Stimulated activated memory B cell treated with anti-CD40 and anti-IgM and Interleukin-4, amounts not matched to agents 10 μg/mL and 1 μg/mL and 100 μg/mL, for 72 hours (primary cell): ENCODE data around the gene FANK1.
"Not testable (repeated sequence)": the region's sequence is repeated elsewhere in the genome, so short reads cannot be mapped to it uniquely, and the experiment has no call there.

Experiments used
- ATAC-seq: fragments of 150-1000 bp; cut with Tn5 transposase; 2 replicates; pipeline ENCODE4 v1.10.0; 2021
- H3K27ac Mint-ChIP-seq: one replicate; pipeline ENCODE4 v1.8.0; 2022; ENCODE audit warnings: mild to moderate bottlenecking, mixed read lengths
- H3K27me3 Mint-ChIP-seq: one replicate; pipeline ENCODE4 v1.8.0; 2022; ENCODE audit warnings: mixed read lengths
- H3K36me3 Mint-ChIP-seq: one replicate; pipeline ENCODE4 v1.8.0; 2022; ENCODE audit warnings: mixed read lengths
- H3K4me1 Mint-ChIP-seq: one replicate; pipeline ENCODE4 v1.8.0; 2022; ENCODE audit warnings: mixed read lengths
- H3K4me3 Mint-ChIP-seq: one replicate; pipeline ENCODE4 v1.8.0; 2022; ENCODE audit warnings: mild to moderate bottlenecking, moderate library complexity, mixed read lengths
- H3K9me3 Mint-ChIP-seq: one replicate; pipeline ENCODE4 v1.8.0; 2022; ENCODE audit warnings: mixed read lengths

FANK1 gene

GRCh38 chr10:125940515-125940914, 44.2 kb downstream of the FANK1 start:
- H3K36me3 Mint-ChIP-seq, result no peaks in the 10 kb centered on the region
- peaks cover 7% of the 10 kb centered on the region for H3K27me3 Mint-ChIP-seq
- H3K27ac Mint-ChIP-seq, result no peak overlapping the region
- H3K4me3 Mint-ChIP-seq, result no peak overlapping the region
- H3K4me1 Mint-ChIP-seq, result no peaks in the 10 kb centered on the region
- ATAC-seq, result no peak
- peaks cover 4% of the 10 kb centered on the region for H3K9me3 Mint-ChIP-seq

DNA sequence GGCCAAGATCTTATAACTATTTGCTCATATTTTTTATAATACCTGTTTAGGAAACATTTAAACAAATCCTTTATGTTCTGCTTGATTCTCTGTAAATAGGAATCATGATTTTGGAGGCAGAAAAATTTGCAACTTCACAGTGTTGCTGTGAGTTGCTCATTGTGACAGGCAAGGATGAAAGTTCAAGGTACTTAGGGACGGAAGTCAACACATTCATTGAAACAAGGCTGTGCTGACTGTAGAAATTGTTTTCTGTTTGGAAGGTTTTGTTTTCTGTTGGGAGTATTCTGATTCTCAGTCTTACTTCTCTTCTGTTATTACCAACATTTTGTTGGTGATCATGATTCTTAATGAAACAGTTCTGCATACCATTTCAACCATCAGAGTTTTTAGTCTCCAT, 54.9 kb downstream of the FANK1 start:
- Mint-ChIP-seq H3K4me1 (no peaks in the 10 kb centered on the region), H3K27me3 (no peaks in the 10 kb centered on the region), H3K36me3 (no peaks in the 10 kb centered on the region), H3K27ac (no peak overlapping the region), H3K9me3 (peaks cover 7% of the 10 kb centered on the region), H3K4me3 (no peak overlapping the region)
- ATAC-seq, result no peak

DNA sequence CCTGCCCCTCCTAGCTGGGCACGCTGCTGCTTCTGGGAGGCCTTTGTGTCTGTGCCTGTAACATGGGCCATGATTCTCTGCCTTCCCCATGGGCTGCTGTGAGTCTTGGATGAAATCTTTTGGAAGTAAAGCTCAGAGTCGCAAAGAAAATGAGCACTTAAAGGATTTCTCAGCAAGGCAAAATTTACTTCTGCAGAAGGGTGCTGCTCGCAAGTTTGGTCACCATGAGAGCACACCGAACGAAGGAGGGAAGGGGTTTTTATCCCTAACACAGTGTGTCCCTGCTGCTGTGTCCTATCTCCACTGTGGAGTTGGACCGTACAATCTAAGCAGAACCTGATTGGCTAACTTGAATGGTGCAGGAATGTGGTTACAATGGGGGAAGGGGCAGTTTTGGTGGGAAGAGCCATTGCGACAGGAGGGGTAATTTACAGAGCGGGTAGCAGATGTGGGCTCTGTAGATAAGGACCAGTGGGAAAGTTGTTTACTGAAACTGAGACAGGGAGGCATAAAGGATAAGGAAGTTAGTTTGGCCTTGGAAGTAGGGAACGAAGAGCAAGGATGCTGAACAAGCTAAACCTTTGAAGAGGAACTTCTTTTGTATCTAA, 57.5 kb downstream of the FANK1 start:
- Mint-ChIP-seq H3K27ac (no peak overlapping the region), H3K4me3 (no peak overlapping the region), H3K9me3 (peaks cover 10% of the 10 kb centered on the region), H3K36me3 (no peaks in the 10 kb centered on the region), H3K27me3 (no peaks in the 10 kb centered on the region), H3K4me1 (no peaks in the 10 kb centered on the region)
- ATAC-seq, result no peak

- peaks cover 10% of the 10 kb centered on the region for H3K9me3 Mint-ChIP-seq
- no peak overlapping the region for H3K4me3 Mint-ChIP-seq
- H3K36me3 Mint-ChIP-seq, result no peaks in the 10 kb centered on the region
- no peak for ATAC-seq
- no peak overlapping the region for H3K27ac Mint-ChIP-seq
- H3K4me1 Mint-ChIP-seq, result no peaks in the 10 kb centered on the region
- H3K27me3 Mint-ChIP-seq, result no peaks in the 10 kb centered on the region
Measured at GRCh38 chr10:125955766-125956165, 59.4 kb downstream of the FANK1 start.

DNA sequence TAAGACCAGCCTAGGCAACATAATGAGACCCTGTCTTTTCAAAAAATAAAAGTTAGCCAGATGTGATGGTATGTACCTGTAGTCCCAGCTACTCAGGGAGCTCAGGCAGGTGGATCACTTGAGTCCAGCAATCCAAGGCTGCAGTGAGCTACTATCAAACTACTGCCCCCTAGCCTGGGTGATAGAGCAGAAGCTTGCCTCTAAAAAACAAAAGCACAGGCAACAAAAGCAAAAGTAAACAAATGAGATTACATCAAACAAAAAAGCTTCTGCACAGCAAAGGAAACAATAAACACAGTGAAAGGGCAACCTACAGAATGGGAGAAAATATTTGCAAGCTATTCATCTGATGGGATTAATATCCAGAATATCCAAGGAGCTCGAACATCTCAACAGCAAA, 65.4 kb downstream of the FANK1 start:
- Mint-ChIP-seq H3K27ac (no peak overlapping the region), H3K9me3 (peaks cover 3% of the 10 kb centered on the region), H3K36me3 (no peaks in the 10 kb centered on the region), H3K4me3 (no peak overlapping the region), H3K4me1 (no peaks in the 10 kb centered on the region), H3K27me3 (no peaks in the 10 kb centered on the region)
- no peak for ATAC-seq

- Mint-ChIP-seq H3K4me1 (no peaks in the 10 kb centered on the region), H3K27me3 (no peaks in the 10 kb centered on the region), H3K27ac (no peak overlapping the region), H3K4me3 (no peak overlapping the region), H3K36me3 (no peaks in the 10 kb centered on the region), H3K9me3 (no peaks in the 10 kb centered on the region)
- no peak for ATAC-seq
Measured at GRCh38 chr10:125962200-125962599, 65.8 kb downstream of the FANK1 start.

- Mint-ChIP-seq H3K4me1 (no peaks in the 10 kb centered on the region), H3K27me3 (no peaks in the 10 kb centered on the region)
Measured at GRCh38 chr10:125964558-125964957, 68.2 kb downstream of the FANK1 start.

GRCh38 chr10:125967533-125967932, 71.2 kb downstream of the FANK1 start:
- Mint-ChIP-seq H3K36me3 (no peaks in the 10 kb centered on the region), H3K9me3 (peaks cover 4% of the 10 kb centered on the region), H3K4me3 (no peak overlapping the region), H3K4me1 (no peaks in the 10 kb centered on the region), H3K27ac (no peak overlapping the region), H3K27me3 (no peaks in the 10 kb centered on the region)
- no peak for ATAC-seq

More at GRCh38 chr10:125964558-125964957, 68.2 kb downstream of the FANK1 start:
- H3K36me3 Mint-ChIP-seq, result no peaks in the 10 kb centered on the region
- H3K9me3 Mint-ChIP-seq, result no peaks in the 10 kb centered on the region
- no peak overlapping the region for H3K4me3 Mint-ChIP-seq
- no peak overlapping the region for H3K27ac Mint-ChIP-seq
- ATAC-seq, result no peak

DNA sequence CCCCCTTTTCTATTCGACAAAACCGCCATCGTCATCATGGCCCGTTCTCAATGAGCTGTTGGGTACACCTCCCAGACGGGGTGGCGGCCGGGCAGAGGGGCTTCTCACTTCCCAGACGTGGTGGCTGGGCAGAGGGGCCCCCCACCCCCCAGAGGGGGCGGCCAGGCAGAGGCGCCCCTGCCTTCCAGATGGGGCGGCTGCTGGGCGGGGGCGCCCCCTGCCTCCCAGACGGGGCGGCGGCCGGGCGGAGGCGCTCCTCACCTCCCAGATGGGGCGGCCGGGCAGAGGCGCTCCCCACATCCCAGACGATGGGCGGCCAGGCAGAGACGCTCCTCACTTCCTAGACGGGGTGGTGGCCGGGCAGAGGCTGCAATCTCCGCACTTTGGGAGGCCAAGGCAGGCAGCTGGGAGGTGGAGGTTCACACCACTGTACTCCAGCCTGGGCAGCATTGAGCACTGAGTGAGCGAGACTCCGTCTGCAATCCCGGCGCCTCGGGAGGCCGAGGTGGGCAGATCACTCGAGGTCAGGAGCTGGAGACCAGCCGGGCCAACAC, 73.8 kb downstream of the FANK1 start:
- ATAC-seq, H3K4me1 Mint-ChIP-seq, H3K9me3 Mint-ChIP-seq, H3K36me3 Mint-ChIP-seq, H3K27me3 Mint-ChIP-seq, H3K27ac Mint-ChIP-seq, H3K4me3 Mint-ChIP-seq: not testable (repeated sequence)

DNA sequence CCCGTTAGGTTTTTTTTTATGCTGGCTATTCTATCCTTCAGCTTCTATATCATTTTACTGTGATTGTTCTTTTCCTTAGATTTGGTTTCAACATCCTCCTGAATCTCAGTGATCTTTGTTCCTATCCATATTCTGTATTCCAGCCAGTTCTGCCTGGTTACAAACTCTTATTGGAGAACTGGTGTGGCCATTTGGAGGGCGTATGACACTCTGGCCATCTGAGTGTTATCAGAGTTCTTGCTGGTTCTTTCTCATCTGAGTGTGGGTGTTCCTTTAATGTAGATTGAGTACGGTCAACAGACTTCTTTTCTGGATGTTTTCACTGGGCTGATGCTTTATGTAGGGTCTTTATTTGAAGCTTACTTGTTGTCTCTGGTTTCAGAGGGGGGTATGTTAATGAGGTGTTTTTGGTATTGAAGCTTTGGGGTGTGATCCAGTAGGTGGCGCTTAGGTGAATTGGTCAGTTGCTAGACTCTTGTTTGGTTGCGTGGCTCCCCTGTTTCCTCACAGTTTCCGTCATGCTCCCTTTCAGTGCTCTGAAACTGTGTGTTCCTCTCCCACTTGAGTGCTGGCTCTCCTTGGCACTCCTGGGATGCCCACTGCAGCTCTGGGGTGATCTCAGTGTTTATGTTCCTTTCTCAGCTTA, 80.7 kb downstream of the FANK1 start:
- ATAC-seq, result no peak
- Mint-ChIP-seq H3K27ac (no peak overlapping the region), H3K9me3 (peaks cover 5% of the 10 kb centered on the region), H3K4me3 (no peak overlapping the region), H3K4me1 (peaks cover 2% of the 10 kb centered on the region), H3K36me3 (no peaks in the 10 kb centered on the region), H3K27me3 (peaks cover 35% of the 10 kb centered on the region)

DNA sequence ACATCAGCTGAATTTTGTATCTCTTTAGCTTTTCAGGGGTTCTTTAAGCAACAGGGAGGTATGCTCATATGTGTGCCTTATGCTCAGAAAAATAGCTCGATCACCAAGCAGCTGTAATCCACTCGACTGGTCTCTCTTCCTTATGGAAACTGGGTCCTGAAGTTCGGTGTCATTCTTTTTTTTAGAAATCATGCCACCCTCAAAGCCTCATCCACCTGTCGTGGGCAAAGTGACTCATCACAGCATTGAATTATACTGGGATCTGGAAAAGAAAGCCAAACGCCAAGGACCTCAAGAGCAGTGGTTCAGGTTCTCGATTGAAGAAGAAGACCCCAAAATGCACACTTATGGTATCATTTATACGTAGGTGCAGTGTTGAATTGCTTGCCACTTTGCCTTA, 83.6 kb downstream of the FANK1 start:
- no peak overlapping the region for H3K27ac Mint-ChIP-seq

DNA sequence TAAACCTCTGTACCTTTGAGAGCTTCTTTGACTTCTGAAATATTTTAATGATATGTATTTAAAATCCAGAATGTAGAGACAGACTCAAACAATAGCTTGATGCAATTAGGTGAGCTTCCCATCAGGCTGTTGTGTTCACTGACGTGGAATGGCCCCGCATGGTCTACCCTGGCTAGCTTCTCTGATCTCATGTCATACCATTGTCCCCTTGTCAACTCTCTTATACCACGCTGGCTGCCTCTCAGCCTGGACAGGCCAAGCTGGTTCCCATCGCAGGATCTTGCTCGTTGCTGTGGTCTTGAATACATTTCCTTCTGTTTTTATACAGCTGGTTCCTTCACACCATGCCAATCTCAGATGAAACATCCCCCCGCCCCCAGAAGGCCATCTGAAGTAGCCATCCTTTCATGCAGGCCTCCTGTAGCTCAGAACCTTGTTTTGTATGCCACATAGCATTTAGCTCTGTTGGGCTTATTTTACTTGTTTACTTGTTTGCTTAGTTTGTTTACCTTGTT, 84.2 kb downstream of the FANK1 start:
- H3K4me1 Mint-ChIP-seq, result peaks cover 22% of the 10 kb centered on the region
- peaks cover 35% of the 10 kb centered on the region for H3K27me3 Mint-ChIP-seq
- no peak overlapping the region for H3K27ac Mint-ChIP-seq
- ATAC-seq, result no peak
- H3K36me3 Mint-ChIP-seq, result no peaks in the 10 kb centered on the region
- H3K9me3 Mint-ChIP-seq, result peaks cover under 1% of the 10 kb centered on the region
- H3K4me3 Mint-ChIP-seq, result no peak overlapping the region

More for the DNA sequence above, 83.6 kb downstream of the FANK1 start:
- peaks cover 21% of the 10 kb centered on the region for H3K4me1 Mint-ChIP-seq
- peaks cover 3% of the 10 kb centered on the region for H3K9me3 Mint-ChIP-seq
- H3K36me3 Mint-ChIP-seq, result no peaks in the 10 kb centered on the region
- peaks cover 35% of the 10 kb centered on the region for H3K27me3 Mint-ChIP-seq
- no peak overlapping the region for H3K4me3 Mint-ChIP-seq
- ATAC-seq, result no peak

DNA sequence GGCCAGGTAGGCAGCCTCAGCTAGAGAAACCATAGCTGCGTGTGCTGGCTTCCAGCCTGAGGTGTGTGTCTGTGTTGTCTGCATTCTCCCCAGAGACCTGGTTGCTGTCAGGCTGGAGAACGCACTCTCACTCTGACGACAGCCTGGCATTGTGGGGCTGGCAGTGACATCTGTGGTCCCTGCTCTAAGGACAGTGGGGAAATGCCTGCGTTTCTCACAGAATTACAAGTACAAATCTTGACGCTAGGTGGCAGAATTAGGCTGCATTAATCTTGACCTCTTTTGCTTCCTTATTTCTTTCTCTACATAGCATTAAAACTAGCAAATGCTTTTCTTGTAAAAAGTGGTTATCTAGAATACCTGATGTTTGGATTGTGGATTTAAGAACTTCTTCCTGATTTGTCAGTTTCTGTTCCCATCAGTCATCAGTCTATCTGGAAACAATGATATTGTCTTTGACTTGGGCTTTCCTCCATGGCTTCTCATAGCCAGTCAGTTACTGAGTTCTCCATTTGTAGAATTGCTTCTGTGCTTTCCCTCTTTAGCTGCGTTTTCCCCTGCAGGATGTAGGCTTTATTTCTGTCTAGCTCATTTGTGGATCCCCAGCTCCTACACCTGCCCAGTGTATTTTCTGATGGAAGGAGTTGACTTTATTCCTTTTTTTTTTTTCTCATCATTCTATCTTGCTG, 86.0 kb downstream of the FANK1 start:
- peaks cover 27% of the 10 kb centered on the region for H3K27me3 Mint-ChIP-seq
- H3K9me3 Mint-ChIP-seq, result no peaks in the 10 kb centered on the region
- ATAC-seq, result peak; percentile 77
- peaks cover 25% of the 10 kb centered on the region for H3K4me1 Mint-ChIP-seq
- H3K4me3 Mint-ChIP-seq, result no peak overlapping the region
- H3K36me3 Mint-ChIP-seq, result no peaks in the 10 kb centered on the region
- peak overlapping the region; percentile 10 for H3K27ac Mint-ChIP-seq

DNA sequence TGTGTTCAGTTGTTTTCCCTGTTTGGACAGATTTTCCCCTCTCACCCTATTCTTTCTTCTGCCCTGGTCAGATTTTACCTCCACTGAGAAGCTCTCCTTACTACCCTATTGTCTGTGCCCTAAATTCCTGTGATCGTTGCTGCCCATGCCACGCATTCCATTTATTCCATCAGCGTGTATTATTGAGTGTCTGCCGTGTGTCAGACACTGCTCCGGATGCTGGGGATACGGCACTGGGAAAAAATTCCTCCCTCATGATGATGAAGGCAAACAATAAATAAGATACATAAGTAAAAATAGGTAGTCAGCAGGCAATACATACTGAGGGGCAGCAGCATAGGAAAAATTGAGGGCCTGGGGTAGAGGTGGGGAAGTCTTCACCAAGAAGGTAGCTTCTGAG, 86.8 kb downstream of the FANK1 start:
- Mint-ChIP-seq H3K36me3 (no peaks in the 10 kb centered on the region), H3K9me3 (no peaks in the 10 kb centered on the region), H3K27me3 (peaks cover 20% of the 10 kb centered on the region), H3K27ac (peak overlapping the region; percentile 10), H3K4me3 (no peak overlapping the region), H3K4me1 (peaks cover 25% of the 10 kb centered on the region)
- no peak for ATAC-seq

- Mint-ChIP-seq H3K9me3 (no peaks in the 10 kb centered on the region), H3K36me3 (no peaks in the 10 kb centered on the region), H3K27ac (peak overlapping the region; percentile 10), H3K4me3 (no peak overlapping the region), H3K27me3 (peaks cover 15% of the 10 kb centered on the region), H3K4me1 (peaks cover 25% of the 10 kb centered on the region)
- no peak for ATAC-seq
Measured at GRCh38 chr10:125983656-125984055, 87.3 kb downstream of the FANK1 start.
